ENCODE results near the gene FRY.

Gene FRY

DNA sequence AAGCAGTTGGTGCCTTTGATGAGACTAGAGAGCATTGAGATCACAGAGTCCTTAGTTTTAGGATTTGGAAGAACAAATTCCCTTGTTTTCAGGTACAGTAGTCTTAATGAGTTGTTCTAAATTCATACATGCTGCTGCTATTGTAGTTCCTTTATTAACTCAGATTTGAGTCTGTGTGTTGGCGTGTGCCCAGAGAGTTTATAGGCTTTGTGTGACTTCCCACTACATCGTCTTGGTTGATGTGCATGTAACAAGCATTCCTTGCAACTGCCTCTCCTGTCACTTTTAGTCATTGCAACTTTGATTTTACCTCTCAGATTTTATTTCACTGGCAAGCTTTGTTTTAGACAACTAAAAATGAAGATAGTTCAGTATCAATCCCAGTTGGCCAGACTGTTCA is 148.1 kb downstream of the FRY start:
- no peak for DNase-seq

DNA sequence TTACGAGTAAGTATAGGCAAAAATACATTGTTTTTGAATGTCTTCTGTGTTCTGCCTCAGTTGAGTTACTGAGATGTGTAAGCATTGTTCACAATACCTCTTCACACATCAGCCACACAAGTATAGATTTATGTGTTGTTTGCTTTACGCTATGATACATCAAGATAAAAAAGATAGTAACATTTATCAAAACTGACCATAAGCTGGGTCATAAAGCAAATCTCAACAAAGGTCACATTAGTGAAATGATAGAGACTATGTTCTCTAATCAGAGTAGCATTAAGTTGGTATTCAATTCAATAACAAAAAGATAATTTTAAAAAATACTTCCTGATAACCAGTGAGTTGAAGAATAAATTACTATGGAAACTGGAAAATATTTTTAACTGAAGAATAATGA is 156.1 kb downstream of the FRY start:
- DNase-seq, result no peak

DNA sequence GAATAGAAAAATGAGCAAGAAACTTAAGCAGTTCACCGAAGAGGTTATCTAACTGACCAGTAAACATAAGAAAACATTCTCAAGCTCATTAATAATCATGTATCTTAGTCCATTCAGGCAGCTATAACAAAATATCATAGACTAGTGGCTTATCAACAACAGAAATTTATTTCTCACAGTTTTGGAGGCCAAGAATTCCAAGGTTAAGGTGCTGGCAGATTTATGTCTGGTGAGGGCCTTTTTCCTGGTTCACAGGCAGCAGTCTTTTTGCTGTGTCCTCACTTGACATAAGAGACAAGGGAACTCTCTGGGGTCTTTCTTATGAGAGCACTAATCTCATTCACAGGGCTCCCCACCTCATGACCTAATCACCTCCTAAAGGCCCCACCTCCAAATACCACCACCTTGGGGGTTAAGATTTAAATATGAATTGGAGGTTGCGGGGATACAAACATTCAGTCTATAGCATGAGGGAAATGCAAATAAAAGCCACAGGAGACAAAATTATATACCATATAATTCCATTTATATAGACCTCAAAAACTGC is 160.0 kb downstream of the FRY start:
- no peak for DNase-seq

DNA sequence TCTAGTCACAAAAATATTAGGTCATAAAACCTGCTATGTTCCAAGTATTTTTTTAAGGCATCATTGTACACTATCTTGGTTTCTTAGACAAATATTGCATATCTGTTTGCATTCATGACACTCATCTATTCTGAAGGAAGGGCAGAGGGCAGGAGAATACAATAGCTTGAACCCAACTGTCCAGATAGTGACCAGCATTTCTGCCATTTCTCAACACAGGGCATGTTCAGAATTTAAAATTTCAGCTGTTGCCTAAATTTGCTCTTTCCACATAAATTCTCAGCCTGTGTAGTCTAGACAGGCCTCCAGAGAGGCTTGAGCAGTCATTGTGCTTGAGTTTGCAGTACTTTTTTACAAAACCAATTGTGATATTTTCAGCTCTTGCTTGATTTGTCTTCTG is 164.1 kb downstream of the FRY start:
- no peak for DNase-seq

DNA sequence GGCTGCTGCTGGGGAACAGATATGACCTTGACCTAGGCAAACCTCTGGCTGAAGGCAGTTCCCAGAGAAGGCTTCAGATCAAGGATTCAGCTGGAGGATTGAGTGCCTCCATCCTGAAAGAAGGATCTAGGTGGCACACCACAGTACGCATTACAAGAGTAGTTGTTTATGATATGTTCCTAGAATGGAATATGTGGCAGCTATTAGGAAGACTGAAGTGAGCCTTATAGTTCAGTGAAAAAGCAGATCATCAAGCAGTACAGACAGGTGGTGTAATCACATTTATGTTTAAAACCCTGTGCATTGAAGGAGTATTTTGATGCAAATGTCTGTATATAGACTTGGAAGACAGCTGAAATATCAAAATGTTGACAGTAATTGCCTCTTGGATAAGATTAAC is 167.6 kb downstream of the FRY start:
- no peak for DNase-seq

DNA sequence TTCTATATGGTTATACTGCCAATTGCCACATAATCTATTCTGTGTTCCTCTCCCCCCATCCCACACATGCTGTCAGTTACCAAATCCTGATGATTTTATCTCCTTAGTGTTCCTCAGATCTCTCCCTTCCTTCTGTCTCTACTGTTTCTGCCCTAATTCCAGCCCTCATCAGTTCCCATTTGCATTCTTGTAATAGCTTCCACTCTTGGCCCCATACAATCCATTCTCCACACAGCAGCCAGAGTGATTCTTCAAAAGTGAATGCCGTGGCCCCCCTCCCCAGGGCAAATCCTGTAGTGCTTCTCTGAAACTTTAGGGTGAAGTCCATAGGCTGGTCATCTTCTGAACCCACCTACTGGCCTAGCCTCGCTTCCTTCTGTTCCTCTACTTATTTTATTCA is 169.2 kb downstream of the FRY start:
- no peak for DNase-seq

DNA sequence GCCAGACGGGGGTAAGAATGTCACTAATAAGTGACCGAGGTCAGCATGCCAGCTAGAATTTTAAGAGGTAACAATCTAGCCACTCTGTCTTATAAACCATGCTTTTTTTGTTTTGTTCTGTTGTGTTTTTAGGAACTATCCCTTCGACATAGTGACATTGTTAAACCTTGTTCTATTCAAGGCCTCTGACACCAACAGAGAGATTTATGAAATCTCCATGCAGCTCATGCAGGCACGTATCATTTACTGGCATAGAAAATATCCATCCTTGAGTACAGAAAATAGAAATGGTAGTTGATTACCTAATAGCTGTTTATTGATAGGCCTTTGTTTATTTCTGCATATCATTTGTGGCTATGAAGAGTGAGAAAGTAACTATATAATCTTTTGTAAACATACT is 170.2 kb downstream of the FRY start:
- no peak for DNase-seq

DNA sequence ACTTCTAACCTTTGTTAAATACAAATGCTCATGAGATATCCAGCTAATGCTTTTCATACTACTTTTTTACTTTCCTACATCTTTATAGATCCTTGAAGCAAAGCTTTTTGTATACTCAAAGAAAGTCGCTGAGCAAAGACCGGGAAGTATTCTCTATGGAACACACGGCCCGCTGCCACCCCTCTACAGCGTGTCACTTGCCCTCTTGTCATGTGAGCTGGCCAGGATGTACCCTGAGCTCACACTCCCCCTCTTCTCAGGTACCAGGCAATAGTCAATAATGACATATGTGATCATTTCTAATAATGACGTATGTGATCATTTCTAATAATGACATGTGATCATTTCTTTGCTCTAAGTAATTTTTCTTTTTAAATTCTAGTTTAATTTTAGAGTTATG is 170.7 kb downstream of the FRY start:
- no peak for DNase-seq

DNA sequence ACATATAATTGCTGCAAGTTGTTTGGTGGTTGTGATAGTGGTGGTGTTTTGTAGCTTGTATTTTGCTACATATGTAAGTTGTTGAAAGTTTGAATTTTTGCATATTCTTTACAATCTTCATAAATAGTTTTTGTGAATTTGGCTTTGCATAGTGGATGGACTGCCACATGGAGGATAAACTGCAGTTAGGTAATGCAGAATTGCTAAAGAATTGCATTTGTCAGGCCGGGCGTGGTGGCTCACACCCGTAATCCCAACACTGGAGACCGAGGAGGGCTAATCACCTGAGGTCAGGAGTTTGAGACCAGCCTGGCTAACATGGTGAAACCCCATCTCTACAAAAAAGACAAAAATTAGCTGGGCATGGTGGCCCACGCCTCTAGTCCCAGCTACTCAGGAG is 171.6 kb downstream of the FRY start:
- DNase-seq, result no peak

DNA sequence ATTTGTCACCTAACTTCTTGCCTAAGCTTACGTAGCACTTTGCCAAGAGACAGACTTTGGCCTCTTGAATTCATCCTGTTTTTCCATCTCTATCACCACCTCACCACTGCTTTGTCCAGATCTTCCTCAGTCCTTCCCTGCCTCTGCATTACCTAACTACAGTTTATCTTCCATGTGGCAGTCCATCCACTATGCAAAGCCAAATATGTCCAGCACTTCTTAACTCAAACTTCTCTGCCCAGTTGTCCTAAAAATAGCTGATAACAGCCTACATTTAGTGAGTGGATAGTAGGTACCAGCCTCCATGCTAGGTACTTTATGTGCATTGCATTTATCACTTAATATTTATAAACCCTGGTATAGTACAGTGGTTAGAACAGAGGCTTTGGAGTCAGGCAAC is 172.2 kb downstream of the FRY start:
- no peak for DNase-seq

DNA sequence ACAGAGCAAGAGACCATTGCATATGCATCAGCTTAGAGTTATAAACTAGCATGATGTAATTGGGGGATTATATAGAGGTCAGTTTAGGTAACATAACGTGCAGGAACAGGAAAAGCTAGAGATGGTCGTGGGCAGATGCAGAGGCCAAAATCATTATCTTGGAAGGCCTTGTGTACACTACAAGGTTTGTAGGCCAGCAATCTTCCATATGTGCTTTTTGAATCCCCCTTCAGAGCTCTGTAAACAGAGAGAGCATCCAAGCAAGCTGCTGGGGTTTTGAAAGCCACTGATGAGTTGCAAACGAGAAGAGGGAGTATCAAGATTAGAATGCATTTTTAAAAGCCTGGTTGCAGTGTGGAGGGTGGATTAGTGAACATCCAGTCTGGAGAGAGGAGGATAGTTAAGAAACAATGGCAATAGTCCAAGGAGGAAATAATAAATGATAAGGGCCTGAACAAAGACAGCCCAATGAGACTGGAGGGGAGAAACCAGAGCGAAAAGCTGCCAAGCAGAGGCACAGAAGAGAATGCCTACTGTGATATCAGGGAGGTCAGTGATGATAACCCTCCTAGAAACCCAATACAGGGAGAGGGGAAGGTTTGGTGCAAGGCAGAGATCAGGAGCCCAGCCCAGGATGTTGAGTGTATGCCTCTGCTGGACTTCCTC is 174.0 kb downstream of the FRY start:
- peak; percentile 8 for DNase-seq

DNA sequence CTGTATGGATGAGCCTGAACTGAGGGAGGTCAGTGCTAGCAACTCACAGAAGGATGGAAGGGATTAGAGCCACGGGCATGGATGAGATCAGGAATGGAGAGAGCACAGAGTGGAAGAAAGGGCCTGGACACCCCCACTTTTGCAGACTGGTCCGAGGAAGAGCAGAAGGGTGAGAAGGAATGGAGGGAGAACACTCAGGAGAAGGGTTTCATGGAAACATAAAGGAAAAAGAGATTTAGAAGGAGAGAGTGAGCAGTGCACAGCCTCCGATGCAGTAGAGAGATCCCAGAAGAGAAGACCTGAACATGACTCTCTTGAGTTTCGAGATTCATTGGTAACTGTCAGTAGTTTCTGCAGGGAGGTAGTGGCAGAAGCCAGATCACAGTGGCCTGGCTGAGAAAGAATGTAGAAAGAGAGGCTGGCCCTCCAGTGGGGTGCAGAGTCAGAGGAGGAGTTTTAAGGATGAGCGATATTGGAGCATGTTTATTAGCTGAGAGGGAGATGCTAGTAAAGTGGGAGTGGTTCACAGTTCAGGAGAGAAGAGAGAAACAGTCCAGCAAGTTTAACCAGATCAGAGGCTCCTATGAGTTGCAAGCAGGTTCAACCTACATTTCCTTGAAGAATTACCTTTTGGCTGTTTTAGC is 174.6 kb downstream of the FRY start:
- peak; percentile 36 for DNase-seq

DNA sequence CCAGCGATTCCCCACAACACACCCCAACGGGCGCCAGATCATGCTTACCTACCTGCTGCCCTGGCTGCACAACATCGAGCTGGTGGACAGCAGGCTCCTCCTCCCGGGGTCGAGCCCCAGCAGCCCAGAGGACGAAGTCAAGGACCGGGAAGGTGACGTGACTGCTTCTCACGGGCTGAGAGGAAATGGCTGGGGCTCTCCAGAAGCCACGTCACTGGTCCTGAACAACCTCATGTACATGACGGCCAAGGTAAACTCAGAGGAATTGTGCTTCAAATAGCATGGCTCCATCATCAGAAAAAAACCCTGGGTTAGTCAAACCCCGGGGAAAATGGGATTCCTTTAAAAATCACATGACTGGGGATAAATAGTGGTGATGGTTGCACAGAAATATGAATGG is 177.3 kb downstream of the FRY start:
- DNase-seq, result no peak

DNA sequence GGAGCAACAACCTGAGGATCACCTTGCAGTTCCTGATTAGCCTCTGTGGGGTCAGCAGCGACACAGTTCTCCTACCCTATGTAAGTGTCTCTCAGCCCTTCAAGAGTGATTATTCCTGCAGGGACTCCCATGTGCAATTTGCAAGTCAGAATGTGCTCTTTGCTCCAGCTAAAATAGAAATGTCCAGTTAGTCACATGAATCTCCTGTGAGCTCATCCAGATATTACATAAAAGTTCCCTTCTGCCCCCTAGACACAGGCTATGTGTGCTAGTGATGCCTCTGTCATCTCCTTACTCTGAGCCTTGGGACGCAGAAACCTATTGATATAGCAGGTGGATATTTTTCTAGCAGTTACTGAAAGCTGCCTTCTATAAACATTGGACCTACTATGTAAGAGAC is 178.1 kb downstream of the FRY start:
- no peak for DNase-seq

DNA sequence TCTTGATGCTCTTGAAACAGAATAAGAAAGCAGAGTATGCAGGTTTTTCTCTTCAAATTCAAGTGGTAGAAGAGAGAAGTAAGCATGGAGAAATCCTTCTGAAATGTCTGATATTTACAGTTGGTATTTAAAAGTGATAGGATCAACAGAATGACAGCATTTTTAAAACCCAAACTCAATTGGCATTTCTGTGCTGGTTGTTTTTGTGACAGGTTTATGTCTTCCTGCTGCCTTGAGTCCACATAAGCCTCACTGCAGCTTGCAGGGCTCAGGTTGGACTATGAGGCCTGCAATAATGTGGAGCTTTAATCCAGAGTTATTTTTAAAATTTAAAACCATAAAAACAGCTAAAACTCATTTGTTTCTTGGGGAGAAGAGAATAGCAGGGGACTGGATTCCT is 178.5 kb downstream of the FRY start:
- no peak for DNase-seq

DNA sequence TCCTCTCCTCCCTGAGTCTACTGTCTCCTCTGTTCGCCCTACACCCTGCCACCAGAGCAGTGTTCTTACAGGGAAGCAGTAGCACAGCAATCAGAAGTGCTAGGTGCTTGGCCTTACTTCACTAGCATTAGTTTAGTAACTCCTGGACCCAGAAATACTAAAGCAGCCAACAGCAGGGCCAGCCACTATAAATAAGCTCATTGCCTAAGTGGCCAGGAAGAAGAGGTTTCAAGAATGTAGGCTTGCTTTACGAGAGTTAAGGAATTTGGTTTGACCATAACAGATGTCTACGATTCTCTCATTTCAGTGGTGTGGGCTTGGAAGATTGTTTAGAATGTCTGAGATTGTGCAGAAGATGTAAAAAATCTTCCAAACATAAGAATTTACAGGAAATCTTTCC is 180.2 kb downstream of the FRY start:
- DNase-seq, result no peak

DNA sequence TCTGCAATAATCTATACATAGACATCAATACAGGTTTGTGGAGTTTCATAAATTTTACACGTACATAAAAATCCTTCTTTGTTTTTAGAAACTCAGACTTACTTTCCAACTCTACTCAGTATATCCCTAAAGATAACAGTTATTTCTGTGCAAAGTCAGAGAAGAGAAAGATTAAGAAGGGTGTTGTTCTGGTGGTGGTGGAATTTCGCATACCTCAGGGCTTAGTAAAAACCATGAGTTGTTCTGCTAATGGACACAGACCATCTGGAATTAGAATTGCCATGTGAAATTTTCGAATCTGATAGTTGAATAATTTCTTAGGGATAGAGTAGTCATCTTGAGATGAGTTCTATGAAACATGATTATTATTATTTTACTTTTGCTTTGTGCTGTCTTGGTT is 180.8 kb downstream of the FRY start:
- DNase-seq, result no peak

DNA sequence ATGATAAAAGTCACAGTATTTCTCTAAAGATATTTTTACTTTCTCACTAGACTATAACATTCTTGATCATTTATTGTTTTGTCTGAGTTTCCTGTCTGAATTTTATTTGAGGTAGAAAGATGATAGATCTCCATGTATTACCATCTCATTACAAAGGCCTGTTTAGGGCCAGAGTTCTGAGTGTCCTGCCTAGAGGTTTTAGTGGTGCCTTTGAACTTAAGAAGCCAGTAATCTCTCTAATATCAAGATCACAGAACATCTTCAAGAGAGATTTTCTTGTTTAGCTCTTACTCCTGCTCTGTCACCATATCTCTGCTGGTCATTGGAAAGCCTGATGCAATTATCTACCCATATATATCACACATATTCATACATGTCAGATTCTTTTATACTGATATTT is 182.1 kb downstream of the FRY start:
- DNase-seq, result no peak

DNA sequence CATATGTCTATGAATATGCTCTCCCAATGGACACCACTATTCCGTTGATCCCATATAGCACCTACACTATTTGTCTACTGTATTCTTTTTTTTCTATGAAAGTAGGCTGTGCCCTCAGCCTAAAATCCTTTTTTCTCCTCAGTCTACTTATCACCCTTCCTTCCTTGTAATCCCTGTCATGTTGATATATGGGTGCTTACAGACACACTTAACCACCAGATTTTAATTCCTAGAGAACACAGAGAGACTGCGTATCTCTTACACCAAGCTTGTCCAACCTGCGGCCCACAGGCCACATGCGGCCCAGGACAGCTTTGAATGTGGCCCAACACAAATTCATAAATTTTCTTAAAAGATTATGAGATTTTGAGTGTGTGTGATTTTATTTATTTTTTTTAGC is 182.5 kb downstream of the FRY start:
- no peak for DNase-seq

DNA sequence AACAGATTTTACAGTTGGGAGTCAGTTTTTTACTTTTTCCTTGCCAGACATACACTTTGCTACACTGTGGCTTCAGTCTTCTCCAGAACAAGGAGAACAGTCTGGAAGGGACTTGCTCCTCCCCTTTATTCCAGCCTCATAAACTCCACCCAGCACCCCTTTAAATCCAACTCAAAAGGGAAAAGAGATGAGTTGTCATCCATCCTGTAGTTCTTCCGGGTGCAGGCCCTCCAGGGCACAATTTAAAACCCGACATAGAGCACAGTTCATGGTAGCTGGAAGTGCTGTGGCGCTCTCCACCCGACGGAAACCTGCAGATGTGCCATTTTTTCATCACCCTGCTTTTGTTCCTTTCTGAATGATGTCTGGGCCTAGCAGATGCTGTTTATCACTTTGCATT is 184.7 kb downstream of the FRY start:
- no peak for DNase-seq

DNA sequence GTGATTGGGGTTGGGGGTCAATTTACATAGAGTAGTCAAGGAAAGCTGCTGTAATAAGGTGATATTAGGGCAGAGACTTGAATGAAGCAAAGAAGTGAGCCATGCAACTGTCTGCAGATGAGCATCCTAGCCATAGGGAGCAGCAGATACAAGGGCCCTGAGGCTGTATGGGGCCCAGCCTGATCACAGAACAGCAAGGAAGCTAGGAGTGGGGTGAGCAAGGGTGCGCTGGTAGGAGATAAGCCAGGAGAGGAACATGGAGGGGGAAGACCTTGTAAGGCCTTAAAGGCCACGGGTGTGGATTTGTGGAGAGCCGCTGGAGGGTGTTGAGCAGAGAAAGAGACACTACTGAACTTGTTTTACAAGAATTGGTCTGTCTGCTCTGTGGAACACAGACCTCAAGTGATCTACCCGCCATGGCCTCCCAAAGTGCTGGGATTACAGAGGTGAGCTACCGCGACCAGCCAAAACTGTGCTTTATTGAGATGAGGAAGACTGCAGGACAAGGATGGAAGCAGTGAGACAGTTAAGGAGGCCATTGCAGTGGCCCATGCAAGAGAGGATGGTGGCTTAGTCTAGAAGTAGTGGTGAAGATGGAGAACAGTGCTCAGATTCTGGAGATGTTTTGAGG is 190.6 kb downstream of the FRY start:
- no peak for DNase-seq

DNA sequence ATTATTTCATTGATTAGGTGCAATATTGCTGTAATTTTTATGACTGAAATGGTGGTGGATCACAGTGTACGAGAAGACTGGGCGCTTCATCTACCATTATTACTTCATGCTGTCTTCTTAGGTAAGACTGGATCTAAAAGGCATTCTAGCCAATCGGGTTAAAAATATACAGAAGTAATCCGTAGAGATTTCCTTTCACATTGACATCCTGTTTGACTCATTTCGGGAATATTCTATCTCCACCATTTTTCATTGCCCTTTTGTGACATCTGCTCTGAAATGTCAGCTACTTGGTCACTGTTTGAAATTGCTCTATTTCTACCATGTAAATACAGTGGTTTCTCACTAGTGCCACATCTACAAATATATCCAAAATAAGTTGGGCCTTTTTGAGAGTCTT is 193.3 kb downstream of the FRY start:
- no peak for DNase-seq

DNA sequence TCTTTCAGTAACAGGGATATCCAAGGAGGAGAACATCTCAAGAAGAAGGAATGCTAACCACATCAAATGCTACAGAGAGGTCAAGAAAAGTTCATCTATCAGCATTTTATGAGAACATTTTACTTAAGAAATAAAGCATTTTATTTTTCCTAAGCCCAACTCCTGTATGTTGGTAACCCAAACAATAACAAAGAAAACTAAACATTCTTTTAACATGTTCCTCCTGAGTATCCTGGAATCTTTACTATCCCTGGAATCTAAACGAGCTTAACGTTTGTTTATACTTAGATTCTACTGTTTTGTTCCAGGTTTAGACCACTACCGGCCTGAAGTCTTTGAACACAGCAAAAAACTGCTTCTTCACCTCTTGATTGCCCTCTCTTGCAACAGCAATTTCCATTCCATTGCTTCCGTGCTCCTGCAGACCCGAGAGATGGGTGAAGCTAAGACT is 193.9 kb downstream of the FRY start:
- DNase-seq, result no peak

DNA sequence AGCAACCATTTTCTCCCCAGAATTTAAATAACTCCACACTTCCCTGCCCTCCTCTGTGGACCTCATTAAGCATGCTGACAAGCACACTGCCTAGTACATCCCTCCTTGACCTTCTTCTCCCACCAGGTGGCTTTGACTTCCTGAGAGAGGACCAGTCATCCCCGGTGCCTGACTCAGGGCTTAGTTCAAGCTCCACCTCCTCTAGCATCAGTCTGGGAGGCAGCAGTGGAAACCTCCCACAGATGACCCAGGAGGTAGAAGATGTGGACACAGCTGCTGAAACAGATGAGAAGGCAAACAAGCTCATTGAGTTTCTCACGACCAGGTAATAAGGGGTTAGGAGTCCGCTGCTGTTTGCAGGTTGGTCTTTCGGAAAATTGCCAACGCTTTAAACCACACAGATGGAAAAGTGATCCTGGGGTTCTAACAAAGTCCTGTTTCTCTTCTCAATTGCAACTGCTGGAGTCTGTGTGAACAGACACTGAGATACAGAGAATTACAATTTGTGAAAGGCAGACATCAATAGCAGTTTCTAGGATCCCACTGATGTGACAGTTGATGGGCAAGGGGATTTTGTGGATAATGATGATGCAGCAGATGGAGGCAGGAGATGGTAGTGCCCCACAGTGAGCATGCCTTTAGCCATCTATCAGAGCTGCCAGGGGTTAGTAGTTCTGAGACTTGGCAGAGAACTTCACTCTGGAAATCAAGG is 196.9 kb downstream of the FRY start:
- DNase-seq, result peak; percentile 90
